GM21360 (cell line): ENCODE data around the gene PUS1.
"Not testable (repeated sequence)": the region's sequence is repeated elsewhere in the genome, so short reads cannot be mapped to it uniquely, and the experiment has no call there.

Experiments
- ATAC-seq: cut with Tn5 transposase; IDR thresholded peaks from one replicate; pipeline ENCODE4 v1.9.1; 2021; ENCODE audit warnings: mild to moderate bottlenecking, moderate library complexity; ENCODE audit not compliant: unreplicated experiment

The PUS1 gene

GRCh38 chr12:131928711-131929580 lies at the start of gene PUS1:
Gene PUS1 (plus strand): TSS chr12:131929276. CDS start chr12:131929723, 447 bp downstream.
- peak; percentile 73 for ATAC-seq

GRCh38 chr12:131882804-131883520 lies 46.1 kb upstream of the PUS1 start:
- ATAC-seq = no peak

GRCh38 chr12:131883521-131883900 lies 45.6 kb upstream of the PUS1 start:
- no peak for ATAC-seq

- ATAC-seq = not testable (repeated sequence)
Measured at GRCh38 chr12:131885076-131885475, 44.0 kb upstream of the PUS1 start.

GRCh38 chr12:131885543-131886057 lies 43.5 kb upstream of the PUS1 start:
- ATAC-seq = no peak

- ATAC-seq = not testable (repeated sequence)
Measured at GRCh38 chr12:131891722-131892121, 37.4 kb upstream of the PUS1 start.

GRCh38 chr12:131892711-131893604 lies 36.1 kb upstream of the PUS1 start:
- no peak for ATAC-seq

GRCh38 chr12:131893605-131894312 lies 35.3 kb upstream of the PUS1 start:
- ATAC-seq = no peak

- ATAC-seq = peak; percentile 77
Measured at GRCh38 chr12:131894313-131894860, 34.7 kb upstream of the PUS1 start, which contains the start of gene ULK1. Gene ULK1 (plus strand): TSS chr12:131894622. CDS start chr12:131895002, 380 bp downstream.

- no peak for ATAC-seq
Measured at GRCh38 chr12:131894981-131895639, 34.0 kb upstream of the PUS1 start.

GRCh38 chr12:131895640-131896079 lies 33.4 kb upstream of the PUS1 start:
- peak; percentile 5 for ATAC-seq

- ATAC-seq = peak; percentile 56
Measured at GRCh38 chr12:131896080-131896810, 32.8 kb upstream of the PUS1 start.

GRCh38 chr12:131896811-131897270 lies 32.2 kb upstream of the PUS1 start:
- ATAC-seq = no peak

GRCh38 chr12:131897276-131897675 lies 31.8 kb upstream of the PUS1 start:
- ATAC-seq = no peak

- ATAC-seq = no peak
Measured at GRCh38 chr12:131897875-131898274, 31.2 kb upstream of the PUS1 start.

- ATAC-seq = no peak
Measured at GRCh38 chr12:131900397-131900796, 28.7 kb upstream of the PUS1 start.

GRCh38 chr12:131901431-131902331 lies 27.4 kb upstream of the PUS1 start:
- no peak for ATAC-seq
